Caco-2 (cell line): ENCODE results near the gene ZMYND8. TPM values are rescaled to one million over a fixed set of nuclear protein-coding genes. Genes with fewer than 3 reads are reported as not detected.
"Not testable (repeated sequence)": the region's sequence is repeated elsewhere in the genome, so short reads cannot be mapped to it uniquely, and the experiment has no call there.

ENCODE experiments used
- BruUV-seq: library from RNA; stranded (reverse); fragments of 400-500 nt; replicated peaks from 2 replicates; lab custom pipeline; 2021; lab: Mats Ljungman, UMichigan
- CTCF ChIA-PET: fragments of 300-600 bp; sonication (Branson Sonifier 250); formaldehyde crosslinking; loops from one replicate; lab custom pipeline; 2022; ENCODE audit warnings: antibody characterized with exemption; lab: Charles Lee
- POLR2A ChIA-PET: fragments of 300-600 bp; sonication (Branson Sonifier 250); formaldehyde crosslinking; loops from one replicate; lab custom pipeline; 2022; ENCODE audit warnings: antibody characterized with exemption; lab: Charles Lee
- DNase-seq, 2 experiments: peaks; one replicate each; pipeline versions ENCODE4 v3.0.0 to v3.0.0-alpha.2; 2020 to 2022
- H3K27me3 ChIP-seq: replicated peaks from 2 replicates; pipeline ENCODE4 v1.6.0; 2011; ENCODE audit warnings: low read length; ENCODE audit not compliant: control insufficient read depth, insufficient read depth
- H3K36me3 ChIP-seq: 2 replicates; pipeline ENCODE4 v1.5.1; 2011; ENCODE audit warnings: low read length; ENCODE audit not compliant: control insufficient read depth, insufficient read depth
- H3K4me1 ChIP-seq: fragments of 250-450 bp; sonication (Bioruptor Pico); 2 replicates; pipeline ENCODE4 v1.5.1; 2020; ENCODE audit warnings: mild to moderate bottlenecking
- H3K4me3 ChIP-seq: 2 replicates; pipeline ENCODE4 v1.5.1; 2011; ENCODE audit warnings: low read depth, mild to moderate bottlenecking, control low read depth, low read length
- H3K9me3 ChIP-seq: fragments of 250-450 bp; sonication (Bioruptor Pico); 2 replicates; pipeline ENCODE4 v1.5.1; 2020; ENCODE audit warnings: mild to moderate bottlenecking, moderate library complexity
- H3K27ac Mint-ChIP-seq: one replicate; pipeline ENCODE4 v1.8.0; 2022; ENCODE audit warnings: mixed read lengths; ENCODE audit not compliant: unreplicated experiment
- H3K27me3 Mint-ChIP-seq: one replicate; pipeline ENCODE4 v1.8.0; 2022; ENCODE audit warnings: mixed read lengths; ENCODE audit not compliant: insufficient read depth, unreplicated experiment
- H3K36me3 Mint-ChIP-seq: one replicate; pipeline ENCODE4 v1.8.0; 2022; ENCODE audit warnings: mild to moderate bottlenecking, mixed read lengths; ENCODE audit not compliant: insufficient read depth, unreplicated experiment
- H3K4me1 Mint-ChIP-seq: one replicate; pipeline ENCODE4 v1.8.0; 2022; ENCODE audit warnings: low read depth, mixed read lengths; ENCODE audit not compliant: unreplicated experiment
- H3K4me3 Mint-ChIP-seq: one replicate; pipeline ENCODE4 v1.8.0; 2022; ENCODE audit warnings: mild to moderate bottlenecking, moderate library complexity, mixed read lengths; ENCODE audit not compliant: unreplicated experiment
- H3K9me3 Mint-ChIP-seq: one replicate; pipeline ENCODE4 v1.8.0; 2022; ENCODE audit warnings: mixed read lengths; ENCODE audit not compliant: unreplicated experiment
- intact Hi-C: fragments of 100-400 bp; cut with micrococcal nuclease; formaldehyde crosslinking; loops from one replicate; pipeline ENCODE4 v1.10.0; 2022; ENCODE audit not compliant: unreplicated experiment
- total RNA-seq: library from RNA; stranded (reverse); gene quantifications from 2 replicates; pipeline ENCODE4 v1.2.3, GENCODE V29; 2022
- TF ChIP-seq, protein P1 (sequence below), 2 experiments: fragments of 200-600 bp in 1 of 2; IDR thresholded peaks; 1 replicate in 1 of 2; 2 replicates in 1 of 2; pipeline versions ENCODE4 v1.5.1 to v1.8.0; 2011 to 2022; ENCODE audit warnings: antibody characterized with exemption in 1 of 2, control low read depth in 1 of 2, inconsistent platforms in 1 of 2, low read depth in 1 of 2, low read length in 1 of 2, mild to moderate bottlenecking in 1 of 2, moderate library complexity in 1 of 2; ENCODE audit not compliant: insufficient read depth in 1 of 2, severe bottlenecking in 1 of 2, unreplicated experiment in 1 of 2

The ZMYND8 gene
- total RNA-seq, 1 experiment from 2014 or later: 194 TPM

- H3K36me3 ChIP-seq: peaks cover 15% of the 10 kb centered on the region
- no peaks in the 10 kb centered on the region for H3K27me3 Mint-ChIP-seq
- intact Hi-C loops: no loop called here
Measured at GRCh38 chr20:47262008-47262364, 94.5 kb downstream of the ZMYND8 start.

GRCh38 chr20:47261161-47261774, 95.2 kb downstream of the ZMYND8 start:
- H3K4me3 Mint-ChIP-seq, H3K4me1 ChIP-seq, H3K4me3 ChIP-seq, intact Hi-C loops, H3K27me3 ChIP-seq, H3K9me3 Mint-ChIP-seq, H3K27me3 Mint-ChIP-seq, H3K27ac Mint-ChIP-seq, H3K9me3 ChIP-seq, DNase-seq, POLR2A ChIA-PET, BruUV-seq: not testable (repeated sequence)
- Mint-ChIP-seq H3K4me1 (peaks cover 17% of the 10 kb centered on the region), H3K36me3 (peaks cover 94% of the 10 kb centered on the region)
- CTCF ChIA-PET: interaction anchor here (0.7 kb wide), 1 partner anchor 12 kb away, joined by 4 read pairs; no protein-coding TSS in a partner anchor
- H3K36me3 ChIP-seq: peaks cover 15% of the 10 kb centered on the region

More at GRCh38 chr20:47262008-47262364, 94.5 kb downstream of the ZMYND8 start:
- Mint-ChIP-seq H3K27ac (no peak overlapping the region), H3K36me3 (peaks cover 94% of the 10 kb centered on the region), H3K9me3 (no peaks in the 10 kb centered on the region), H3K4me3 (no peak overlapping the region), H3K4me1 (peaks cover 17% of the 10 kb centered on the region)
- H3K4me1 ChIP-seq: no peaks in the 10 kb centered on the region
- ChIA-PET CTCF (interaction anchor here (0.7 kb wide), 1 partner anchor 11 kb away, joined by 4 read pairs; no protein-coding TSS in a partner anchor), POLR2A (no interaction called here)
- TF ChIP-seq, protein P1, sequence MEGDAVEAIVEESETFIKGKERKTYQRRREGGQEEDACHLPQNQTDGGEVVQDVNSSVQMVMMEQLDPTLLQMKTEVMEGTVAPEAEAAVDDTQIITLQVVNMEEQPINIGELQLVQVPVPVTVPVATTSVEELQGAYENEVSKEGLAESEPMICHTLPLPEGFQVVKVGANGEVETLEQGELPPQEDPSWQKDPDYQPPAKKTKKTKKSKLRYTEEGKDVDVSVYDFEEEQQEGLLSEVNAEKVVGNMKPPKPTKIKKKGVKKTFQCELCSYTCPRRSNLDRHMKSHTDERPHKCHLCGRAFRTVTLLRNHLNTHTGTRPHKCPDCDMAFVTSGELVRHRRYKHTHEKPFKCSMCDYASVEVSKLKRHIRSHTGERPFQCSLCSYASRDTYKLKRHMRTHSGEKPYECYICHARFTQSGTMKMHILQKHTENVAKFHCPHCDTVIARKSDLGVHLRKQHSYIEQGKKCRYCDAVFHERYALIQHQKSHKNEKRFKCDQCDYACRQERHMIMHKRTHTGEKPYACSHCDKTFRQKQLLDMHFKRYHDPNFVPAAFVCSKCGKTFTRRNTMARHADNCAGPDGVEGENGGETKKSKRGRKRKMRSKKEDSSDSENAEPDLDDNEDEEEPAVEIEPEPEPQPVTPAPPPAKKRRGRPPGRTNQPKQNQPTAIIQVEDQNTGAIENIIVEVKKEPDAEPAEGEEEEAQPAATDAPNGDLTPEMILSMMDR (IDR thresholded peaks at IDR 0.05; ENCODE audit: insufficient read depth in 1 of 2, low read depth in 1 of 2, low read length in 1 of 2, severe bottlenecking in 1 of 2, unreplicated experiment in 1 of 2): no peak
- H3K4me3 ChIP-seq: no peak overlapping the region
- no peak for DNase-seq
- no peaks in the 10 kb centered on the region for H3K9me3 ChIP-seq
- BruUV-seq: no TSS peak
- no peaks in the 10 kb centered on the region for H3K27me3 ChIP-seq

DNA sequence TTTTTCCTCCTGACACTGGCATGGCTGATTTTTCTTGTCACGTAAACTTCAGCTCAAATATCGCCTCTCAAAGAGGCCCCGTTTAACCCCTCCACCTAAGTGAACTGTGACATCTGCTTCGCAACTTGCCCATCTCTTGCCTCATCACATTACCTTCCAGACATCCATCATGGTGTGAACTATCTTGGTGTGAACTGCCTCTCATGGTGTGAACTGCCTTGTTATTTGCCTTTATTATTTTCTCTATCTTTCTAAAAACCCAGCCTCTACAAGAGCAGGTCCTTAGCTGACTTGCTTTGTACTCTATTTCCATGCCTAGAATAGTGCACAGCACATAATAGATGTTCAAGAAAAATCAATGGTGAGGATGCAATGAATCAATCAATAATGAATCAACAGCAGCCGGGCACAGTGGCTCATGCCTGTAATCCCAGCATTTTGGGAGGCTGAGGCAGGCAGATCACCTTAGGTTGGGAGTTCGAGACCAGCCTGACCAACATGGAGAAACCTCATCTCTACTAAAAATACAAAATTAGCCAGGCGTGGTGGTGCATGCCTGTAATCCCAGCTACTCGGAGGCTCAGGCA, 95.9 kb downstream of the ZMYND8 start:
- POLR2A ChIA-PET, H3K9me3 Mint-ChIP-seq, DNase-seq, BruUV-seq, intact Hi-C loops, H3K9me3 ChIP-seq, H3K4me3 ChIP-seq, H3K27me3 Mint-ChIP-seq, CTCF ChIA-PET, H3K4me1 ChIP-seq, H3K27me3 ChIP-seq, H3K4me3 Mint-ChIP-seq: not testable (repeated sequence)
- Mint-ChIP-seq H3K4me1 (peaks cover 17% of the 10 kb centered on the region), H3K36me3 (peaks cover 94% of the 10 kb centered on the region), H3K27ac (peak overlapping the region; percentile 23)
- H3K36me3 ChIP-seq: peaks cover 13% of the 10 kb centered on the region
